Measurements from ENCODE around the gene ATP2B2.

ATP2B2 gene

DNA sequence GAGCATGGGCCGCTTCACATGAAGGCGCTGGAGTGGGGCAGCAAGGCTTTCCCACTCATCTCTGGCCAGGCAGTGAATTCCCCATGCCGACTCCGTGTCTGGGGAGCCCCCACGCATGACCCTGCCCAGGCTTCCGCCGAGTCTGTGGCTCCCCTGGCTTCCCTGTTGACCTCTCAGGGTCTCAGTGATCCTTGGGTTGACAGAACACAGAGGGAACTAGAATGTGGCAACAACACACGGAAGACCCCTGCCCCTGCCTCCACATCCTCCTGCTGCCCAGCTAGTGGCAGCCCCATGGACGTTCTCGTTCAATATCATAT is 61.3 kb downstream of the ATP2B2 start:
- Histone ChIP-seq H3K4me2 (no peak overlapping the region), H3K79me2 (ENCODE audit: insufficient read depth, low read depth) (no peaks in the 10 kb centered on the region), H3K36me3 (ENCODE audit: insufficient read depth) (no peaks in the 10 kb centered on the region), H3K4me1 (ENCODE audit: low read depth, poor library complexity, severe bottlenecking) (no peaks in the 10 kb centered on the region), H3K27ac (no peak overlapping the region), H3K27me3 (ENCODE audit: insufficient read depth, low read depth) (no peaks in the 10 kb centered on the region; the same call in 1 of the 2 replicates), H3K9ac (no peak overlapping the region), H3K4me3 (IDR thresholded peaks at IDR 0.05; ENCODE audit: insufficient read depth, low read depth, low read length) (no peak overlapping the region), H2AFZ (ENCODE audit: low read depth) (no peak overlapping the region), H4K20me1 (ENCODE audit: insufficient read depth) (no peaks in the 10 kb centered on the region)
- no peak for TF ChIP-seq CTCF (conservative IDR thresholded peaks at IDR 0.05; ENCODE audit: low read depth, low read length)

DNA sequence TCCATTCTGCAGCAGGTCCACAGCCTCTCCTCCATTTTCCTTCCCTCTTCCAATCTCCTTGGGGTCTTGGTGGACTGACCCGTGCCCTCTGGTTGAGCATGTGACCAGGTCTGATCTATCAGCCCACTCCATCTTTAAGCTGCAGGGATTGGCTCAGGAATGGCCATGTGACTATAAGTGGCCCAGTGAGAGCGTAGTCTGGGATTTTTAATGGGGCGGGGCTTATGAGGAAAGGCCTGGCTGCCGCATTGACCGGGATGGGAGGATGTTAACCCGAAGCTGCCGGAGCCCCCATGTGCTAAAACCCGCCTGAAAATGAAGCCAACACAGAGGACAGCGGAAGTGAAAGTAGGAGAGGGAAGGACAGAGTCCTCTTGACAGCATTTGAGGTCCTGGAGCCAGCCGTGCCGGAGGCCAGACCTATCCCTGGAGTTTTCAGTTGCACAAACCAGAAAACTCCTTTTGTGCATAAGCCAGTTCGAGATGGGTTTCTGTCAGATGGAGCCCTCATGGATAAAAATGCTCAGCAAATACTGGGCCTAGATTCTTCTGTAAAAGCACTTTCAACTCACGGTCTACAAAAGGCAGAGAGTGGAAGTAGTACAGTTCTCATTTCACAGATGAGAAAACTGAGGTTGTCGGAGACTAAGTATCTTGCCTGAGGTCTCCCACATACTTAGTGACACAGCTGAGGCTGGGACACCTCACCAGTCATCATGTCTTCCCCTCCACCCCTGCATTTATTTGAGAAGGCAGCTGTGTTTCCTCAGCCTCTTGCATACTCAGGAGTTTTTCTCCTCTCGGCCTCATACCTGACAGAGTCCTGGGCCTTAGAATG is 61.9 kb downstream of the ATP2B2 start:
- H4K20me1 ChIP-seq (ENCODE audit: insufficient read depth) = no peaks in the 10 kb centered on the region
- no peaks in the 10 kb centered on the region for H3K79me2 ChIP-seq (ENCODE audit: insufficient read depth, low read depth)
- H2AFZ ChIP-seq (ENCODE audit: low read depth) = no peak overlapping the region
- H3K9ac ChIP-seq = no peak overlapping the region
- H3K4me1 ChIP-seq (ENCODE audit: low read depth, poor library complexity, severe bottlenecking) = no peaks in the 10 kb centered on the region
- no peak overlapping the region for H3K4me3 ChIP-seq (IDR thresholded peaks at IDR 0.05; ENCODE audit: insufficient read depth, low read depth, low read length)
- H3K27ac ChIP-seq = no peak overlapping the region
- no peak overlapping the region for H3K4me2 ChIP-seq
- TF ChIP-seq CTCF (conservative IDR thresholded peaks at IDR 0.05; ENCODE audit: low read depth, low read length) = no peak
- H3K27me3 ChIP-seq (ENCODE audit: insufficient read depth, low read depth) = no peaks in the 10 kb centered on the region; the same call in 1 of the 2 replicates
- no peaks in the 10 kb centered on the region for H3K36me3 ChIP-seq (ENCODE audit: insufficient read depth)

- no peak for TF ChIP-seq CTCF (conservative IDR thresholded peaks at IDR 0.05; ENCODE audit: low read depth, low read length)
- Histone ChIP-seq H3K4me2 (no peak overlapping the region), H3K36me3 (ENCODE audit: insufficient read depth) (no peaks in the 10 kb centered on the region), H3K27me3 (ENCODE audit: insufficient read depth, low read depth) (no peaks in the 10 kb centered on the region; the same call in 1 of the 2 replicates), H3K4me1 (ENCODE audit: low read depth, poor library complexity, severe bottlenecking) (no peaks in the 10 kb centered on the region), H3K27ac (no peak overlapping the region), H4K20me1 (ENCODE audit: insufficient read depth) (no peaks in the 10 kb centered on the region), H3K9ac (no peak overlapping the region), H3K4me3 (IDR thresholded peaks at IDR 0.05; ENCODE audit: insufficient read depth, low read depth, low read length) (no peak overlapping the region), H2AFZ (ENCODE audit: low read depth) (no peak overlapping the region), H3K79me2 (ENCODE audit: insufficient read depth, low read depth) (no peaks in the 10 kb centered on the region)
Observed at GRCh38 chr3:10442151-10442795, 63.1 kb downstream of the ATP2B2 start.

DNA sequence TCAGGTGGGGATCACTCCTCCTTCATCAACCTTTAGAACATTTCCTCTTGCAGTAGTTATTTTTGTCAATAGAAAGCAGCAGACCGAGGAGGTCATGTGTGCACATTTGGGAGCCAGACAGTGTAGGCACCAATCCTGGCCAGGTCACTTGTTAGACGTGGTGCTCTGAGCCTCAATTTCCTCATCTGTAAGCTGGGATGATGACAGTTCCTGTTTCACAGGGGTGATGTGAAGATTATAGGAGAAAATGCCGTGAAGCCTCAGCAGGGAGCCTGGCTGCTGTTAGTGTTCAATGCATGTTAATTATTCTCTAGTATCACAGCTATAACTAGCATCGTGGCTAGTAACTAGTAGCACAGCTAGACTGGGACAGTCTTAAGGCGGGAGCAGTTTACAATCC is 64.7 kb downstream of the ATP2B2 start:
- Histone ChIP-seq H2AFZ (ENCODE audit: low read depth) (no peak overlapping the region), H4K20me1 (ENCODE audit: insufficient read depth) (no peaks in the 10 kb centered on the region), H3K27me3 (ENCODE audit: insufficient read depth, low read depth) (no peaks in the 10 kb centered on the region; the same call in 1 of the 2 replicates), H3K27ac (no peak overlapping the region), H3K4me2 (no peak overlapping the region), H3K9ac (no peak overlapping the region), H3K4me1 (ENCODE audit: low read depth, poor library complexity, severe bottlenecking) (no peaks in the 10 kb centered on the region), H3K4me3 (IDR thresholded peaks at IDR 0.05; ENCODE audit: insufficient read depth, low read depth, low read length) (no peak overlapping the region), H3K79me2 (ENCODE audit: insufficient read depth, low read depth) (no peaks in the 10 kb centered on the region), H3K36me3 (ENCODE audit: insufficient read depth) (no peaks in the 10 kb centered on the region)
- no peak for TF ChIP-seq CTCF (conservative IDR thresholded peaks at IDR 0.05; ENCODE audit: low read depth, low read length)
